HG02588 (cell line): Measurements from ENCODE around the gene BCKDHA.
"Not testable (repeated sequence)": the region's sequence is repeated elsewhere in the genome, so short reads cannot be mapped to it uniquely, and the experiment has no call there.

ENCODE experiments used
- ATAC-seq: cut with Tn5 transposase; IDR thresholded peaks from one replicate; pipeline ENCODE4 v1.9.1; 2021; ENCODE audit warnings: mild to moderate bottlenecking, moderate library complexity; ENCODE audit not compliant: unreplicated experiment

Gene BCKDHA

DNA sequence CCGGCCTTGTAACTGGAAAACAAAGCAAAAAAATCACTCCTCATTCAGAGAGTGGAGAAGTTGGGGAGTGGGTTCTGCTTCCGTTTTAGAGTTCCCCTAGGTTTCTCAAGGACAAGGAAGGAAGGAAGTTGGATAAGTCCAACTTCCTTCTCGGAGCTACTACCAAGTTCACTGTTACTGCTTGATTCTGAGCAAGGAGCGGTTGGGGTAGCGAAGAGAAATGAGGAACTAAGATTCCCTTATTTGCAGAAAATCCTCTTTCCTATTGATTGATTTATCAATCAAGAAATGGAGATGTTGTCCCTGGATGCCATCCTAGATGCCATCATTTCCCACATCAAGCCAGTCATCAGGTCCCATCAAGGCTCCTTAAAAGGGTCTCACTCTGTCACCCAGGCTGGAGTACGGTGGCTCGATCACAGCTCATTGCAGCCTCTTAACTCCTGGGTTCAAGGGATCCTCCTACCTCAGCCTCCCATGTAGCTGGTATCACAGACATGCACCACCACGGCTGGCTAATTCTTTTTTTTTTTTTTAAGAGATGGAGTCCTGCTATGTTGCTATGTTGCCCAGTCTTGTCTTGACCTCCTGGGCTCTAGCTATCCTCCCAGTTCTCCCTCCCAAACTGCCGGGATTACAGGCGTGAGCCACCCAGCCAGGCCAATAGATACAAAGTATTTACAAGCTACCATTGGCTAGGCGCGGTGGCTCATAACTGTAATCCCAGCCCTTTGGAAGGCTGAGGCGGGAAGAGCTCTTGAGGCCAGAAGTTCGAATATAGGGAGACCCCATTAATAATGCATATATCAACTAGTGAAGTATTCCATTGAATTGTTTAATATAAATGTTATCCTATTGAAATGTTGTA is 32.9 kb upstream of the BCKDHA start:
- no peak for ATAC-seq

DNA sequence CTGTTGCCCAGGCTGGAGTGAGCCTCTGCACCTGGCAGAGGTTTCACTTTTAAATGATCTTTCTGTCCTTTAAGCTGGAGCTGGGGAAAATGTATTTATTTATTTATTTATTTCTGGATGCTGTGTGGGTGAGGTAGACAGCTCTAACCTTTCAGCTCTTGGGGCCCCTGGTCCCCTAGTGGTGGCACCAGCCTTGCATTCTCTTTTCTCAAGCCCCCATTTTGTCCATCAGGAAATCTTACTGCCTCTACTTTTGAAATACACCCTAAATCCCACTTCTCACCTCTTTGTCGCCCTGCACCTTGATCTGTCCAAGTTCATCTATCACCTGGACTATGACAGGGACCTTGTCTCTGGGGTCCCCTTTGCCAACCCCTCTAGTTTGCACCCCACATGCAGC is 31.5 kb upstream of the BCKDHA start:
- ATAC-seq, result no peak

DNA sequence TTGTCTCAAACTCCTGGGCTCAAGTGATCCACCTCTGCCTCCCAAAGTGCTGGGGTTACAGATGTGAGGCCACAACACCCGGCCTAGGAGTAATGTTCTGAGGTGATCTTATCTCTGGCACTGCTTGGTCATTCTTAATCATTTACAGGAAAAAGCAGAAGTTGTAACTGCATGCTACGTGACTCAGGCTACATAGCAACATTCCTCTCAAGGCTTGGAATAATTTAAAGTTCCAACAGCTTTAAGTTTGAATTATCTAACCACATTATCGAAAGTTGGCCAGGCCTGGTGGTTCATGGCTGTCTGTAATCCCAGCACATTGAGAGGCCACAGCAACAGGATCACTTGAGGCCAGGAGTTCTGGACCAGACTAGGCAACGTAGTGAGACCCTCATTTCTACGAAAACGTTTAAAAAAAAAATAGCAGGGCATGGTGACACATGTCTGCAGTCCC is 29.7 kb upstream of the BCKDHA start:
- ATAC-seq, result no peak

DNA sequence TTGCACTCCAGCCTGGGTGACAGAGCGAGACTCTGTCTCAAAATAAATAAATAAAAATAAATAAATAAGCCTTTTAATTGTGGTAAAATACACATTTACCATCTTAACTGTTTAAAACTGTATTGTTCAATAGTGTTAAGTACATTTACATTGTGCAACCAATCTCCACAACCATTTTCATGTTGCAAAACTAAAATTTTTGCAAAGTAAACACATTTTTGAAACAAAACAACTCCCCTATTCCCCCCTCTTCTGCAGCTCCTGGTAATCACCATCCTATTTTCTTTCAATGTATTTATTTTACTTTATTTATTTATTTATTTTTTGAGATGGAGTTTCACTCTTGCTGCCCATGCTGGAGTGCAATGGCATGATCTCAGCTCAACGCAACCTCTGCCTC is 27.8 kb upstream of the BCKDHA start:
- ATAC-seq, result no peak

DNA sequence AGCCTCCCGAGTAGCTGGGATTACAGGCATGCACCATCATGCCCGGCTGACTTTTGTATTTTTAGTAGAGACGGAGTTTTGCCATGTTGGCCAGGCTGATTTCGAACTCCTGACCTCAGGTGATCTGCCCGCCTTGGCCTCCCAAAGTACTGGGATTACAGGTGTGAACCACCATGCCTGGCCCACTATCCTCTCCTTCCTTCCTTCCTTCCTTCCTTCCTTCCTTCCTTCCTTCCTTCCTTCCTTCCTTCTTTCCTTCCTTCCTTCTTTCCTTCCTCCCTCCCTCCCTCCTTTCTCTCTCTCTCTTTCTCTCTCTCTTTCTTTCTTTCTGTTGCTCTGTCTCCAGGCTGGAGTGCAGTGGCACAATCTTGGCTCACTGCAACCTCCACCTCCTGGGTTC is 26.5 kb upstream of the BCKDHA start:
- ATAC-seq, result not testable (repeated sequence)

DNA sequence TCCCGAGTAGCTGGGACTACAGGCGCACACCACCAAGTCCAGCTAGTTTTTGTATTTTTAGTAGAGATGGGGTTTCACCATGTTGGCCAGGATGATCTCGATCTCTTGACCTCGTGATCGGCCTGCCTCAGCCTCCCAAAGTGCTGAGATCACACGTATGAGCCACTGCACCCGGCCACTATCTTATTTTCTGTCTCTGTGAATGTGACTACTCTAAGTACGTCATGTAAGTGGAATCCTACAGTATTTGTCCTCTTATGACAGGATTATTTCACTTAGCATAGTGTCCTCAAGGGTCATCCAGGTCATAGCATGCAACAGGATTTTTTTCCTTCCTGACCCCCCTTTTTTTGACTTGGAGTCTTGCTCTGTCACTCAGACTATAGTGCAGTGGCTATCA is 26.1 kb upstream of the BCKDHA start:
- no peak for ATAC-seq

DNA sequence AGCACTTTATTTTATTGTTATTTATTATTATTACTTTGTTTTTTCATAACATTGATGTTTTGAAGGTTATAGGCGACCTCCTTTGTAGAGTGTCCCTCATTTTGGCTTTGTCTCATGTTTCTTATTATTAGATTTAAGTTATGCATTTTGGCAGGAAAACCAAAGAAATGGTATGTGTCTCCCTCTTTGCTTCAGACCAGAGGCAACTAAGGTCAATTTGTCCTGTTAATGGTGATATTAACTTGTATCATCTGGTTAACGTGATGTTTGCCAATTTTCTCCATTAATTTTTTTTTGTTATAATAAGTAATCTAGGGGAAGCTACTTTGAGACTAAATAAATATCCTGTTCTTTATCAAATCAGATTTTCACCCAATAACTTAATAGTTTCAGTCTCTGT is 25.1 kb upstream of the BCKDHA start:
- ATAC-seq, result no peak

DNA sequence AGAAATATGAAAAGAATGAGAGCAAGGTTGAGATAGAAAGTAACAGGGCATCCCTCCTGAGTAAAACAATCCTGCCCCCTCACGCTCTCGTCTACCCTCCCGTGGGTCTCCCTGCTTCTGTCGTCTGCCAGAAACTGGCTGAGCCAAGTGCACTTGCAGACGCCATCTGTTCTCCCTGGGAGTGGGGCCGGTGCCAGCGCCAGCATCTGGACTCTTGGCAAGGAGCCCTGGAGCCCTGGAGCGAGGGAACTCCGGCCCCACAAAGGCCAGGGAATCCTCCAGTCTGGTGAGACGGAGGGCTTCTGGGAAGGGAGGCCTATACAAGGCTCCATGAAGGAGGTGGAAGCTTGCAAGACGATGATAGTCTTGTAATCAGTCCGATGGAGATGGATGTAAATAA is 23.6 kb upstream of the BCKDHA start:
- ATAC-seq, result no peak

DNA sequence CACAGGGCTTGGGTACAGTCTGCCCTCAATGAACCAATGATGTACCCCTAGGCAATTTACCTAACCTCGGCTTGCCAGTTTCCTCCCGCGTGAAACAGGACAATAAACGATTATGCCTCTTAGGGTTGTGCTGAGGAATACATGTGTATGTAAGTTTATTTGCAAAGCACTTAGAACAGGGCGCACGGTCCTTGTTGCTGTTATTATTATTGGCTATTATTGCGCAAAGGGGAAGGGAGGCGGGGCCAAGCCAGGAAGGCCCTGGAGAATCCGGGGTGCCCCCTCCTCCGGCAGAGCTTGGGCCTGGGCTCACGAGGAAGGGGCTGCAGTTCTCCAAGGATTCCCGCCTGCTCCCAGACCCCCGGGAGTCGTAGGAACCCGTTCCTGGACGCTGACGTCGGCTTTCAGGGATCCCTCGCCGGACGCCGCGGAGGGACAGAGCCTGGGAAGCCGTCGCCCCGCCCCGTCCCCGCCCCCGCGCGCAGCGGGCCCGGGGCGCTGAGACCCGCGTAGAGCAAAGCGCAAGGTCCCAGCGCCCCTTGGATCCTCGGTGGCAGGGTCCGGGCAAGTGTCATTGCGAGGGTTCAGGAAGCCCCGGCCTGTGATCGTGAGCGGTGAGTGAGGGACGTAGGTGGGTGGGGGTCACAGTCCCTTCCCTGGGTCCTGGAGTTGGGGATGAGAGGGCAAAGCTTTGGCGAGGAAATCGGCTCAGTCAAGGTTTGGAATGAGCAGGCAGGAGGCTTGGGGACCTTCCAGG is 21.2 kb upstream of the BCKDHA start, which contains the start of gene TMEM91:
Gene TMEM91, plus strand, starts transcription at position 293 of the 757 bp plus-strand sequence. CDS start 1,777 bp downstream, outside the sequence.
- ATAC-seq, result no peak

DNA sequence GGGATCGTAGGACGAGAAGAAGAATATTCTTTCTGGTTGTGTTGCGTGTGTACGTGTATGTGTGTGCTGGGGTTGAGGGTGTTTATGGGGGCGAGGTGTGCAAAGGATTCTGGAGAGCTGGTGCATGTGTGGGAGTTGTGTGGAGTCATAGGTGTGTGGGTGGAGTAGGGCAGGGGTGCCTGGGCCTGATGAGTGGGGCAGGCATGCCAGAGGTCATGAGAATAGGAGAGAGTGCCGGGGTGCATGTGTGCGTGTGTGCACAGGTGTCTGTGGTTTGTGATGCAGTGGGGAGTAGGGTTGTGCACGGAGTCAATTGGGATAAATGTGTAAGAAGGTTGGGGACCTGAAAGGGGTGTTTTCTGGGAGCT is 20.6 kb upstream of the BCKDHA start:
- no peak for ATAC-seq

DNA sequence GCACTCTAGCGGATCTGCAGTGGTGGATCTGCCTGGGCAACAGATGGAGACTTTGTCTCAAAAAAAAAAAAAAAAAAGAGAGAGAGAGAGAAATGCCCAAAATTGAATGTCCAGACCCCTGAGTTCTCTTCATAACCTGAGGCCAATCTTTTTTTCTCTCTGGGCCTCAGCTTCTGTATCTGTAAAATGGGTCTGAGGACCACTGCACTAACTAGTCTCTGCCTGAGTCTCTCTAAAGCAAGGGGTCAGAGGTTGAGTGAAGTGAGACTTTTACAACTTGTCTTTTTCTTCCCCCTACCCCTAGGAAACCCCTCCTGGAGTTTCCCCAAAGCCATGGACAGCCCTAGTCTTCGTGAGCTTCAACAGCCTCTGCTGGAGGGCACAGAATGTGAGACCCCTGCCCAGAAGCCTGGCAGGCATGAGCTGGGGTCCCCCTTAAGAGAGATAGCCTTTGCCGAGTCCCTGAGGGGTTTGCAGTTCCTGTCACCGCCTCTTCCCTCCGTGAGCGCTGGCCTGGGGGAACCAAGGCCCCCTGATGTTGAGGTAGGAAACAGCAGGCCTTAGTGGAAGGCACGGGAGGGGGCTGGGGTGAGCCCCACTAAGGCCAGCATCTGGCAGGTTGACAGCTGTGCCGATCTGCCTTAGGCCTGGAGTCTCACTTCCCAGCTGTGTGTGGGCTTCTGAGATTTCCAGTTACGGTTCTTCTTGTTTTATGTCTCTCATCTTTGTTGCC is 19.5 kb upstream of the BCKDHA start:
- ATAC-seq, result peak; percentile 51

DNA sequence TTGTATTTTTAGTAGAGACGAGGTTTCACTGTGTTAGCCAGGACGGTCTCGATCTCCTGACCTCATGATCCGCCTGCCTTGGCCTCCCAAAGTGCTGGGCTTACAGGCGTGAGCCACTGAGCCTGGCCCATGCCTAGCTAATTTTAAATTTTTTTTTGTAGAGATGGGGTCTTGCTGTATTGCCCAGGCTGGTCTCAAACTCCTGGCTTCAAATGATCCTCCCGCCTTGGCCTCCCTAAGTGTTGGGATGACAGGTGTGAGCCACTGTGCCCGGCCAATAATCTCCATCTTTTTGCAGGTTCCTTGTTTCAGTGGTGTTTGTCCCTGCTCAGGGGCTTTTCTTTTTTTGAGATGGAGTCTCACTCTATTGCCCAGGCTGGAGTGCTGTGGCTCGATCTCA is 16.1 kb upstream of the BCKDHA start:
- not testable (repeated sequence) for ATAC-seq

DNA sequence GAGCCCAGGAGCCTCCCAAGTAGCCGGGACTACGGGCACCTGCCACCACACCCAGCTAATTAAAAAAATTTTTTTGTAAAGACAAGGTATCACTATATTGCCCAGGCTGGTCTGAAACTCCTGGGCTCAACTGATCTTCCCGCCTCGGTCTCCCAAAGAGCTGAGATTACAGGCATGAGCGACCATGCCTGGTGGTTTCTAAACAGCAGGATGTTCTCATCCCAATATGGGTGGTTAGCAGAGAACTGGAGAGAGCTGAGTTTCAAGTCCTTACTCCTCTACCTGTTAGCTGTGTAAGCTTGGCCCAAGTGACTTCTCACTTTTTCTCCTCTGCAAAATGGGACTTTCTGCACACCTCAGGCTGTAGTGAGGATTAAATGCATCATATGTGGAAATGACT is 13.3 kb upstream of the BCKDHA start:
- no peak for ATAC-seq

DNA sequence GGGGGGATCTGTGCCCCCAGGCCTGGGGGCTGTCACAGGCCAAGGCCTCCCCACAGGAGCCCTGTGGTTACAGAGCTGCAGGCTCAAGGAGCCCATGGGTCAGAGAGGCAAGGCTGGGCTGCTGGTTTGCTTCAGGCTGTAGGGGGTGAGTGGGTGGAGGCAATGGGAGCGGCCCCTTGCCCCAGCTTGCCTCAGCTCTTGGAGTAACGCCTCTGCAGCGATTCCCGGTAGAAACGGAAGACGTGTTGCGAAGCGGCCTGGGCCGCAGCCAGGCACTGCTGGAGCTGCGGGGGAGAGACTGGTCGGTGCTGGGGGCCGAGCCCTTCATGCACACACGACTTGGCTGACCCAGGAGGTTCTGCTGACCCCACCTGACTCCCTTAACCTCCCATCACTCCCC is 11.2 kb upstream of the BCKDHA start:
- ATAC-seq, result no peak

DNA sequence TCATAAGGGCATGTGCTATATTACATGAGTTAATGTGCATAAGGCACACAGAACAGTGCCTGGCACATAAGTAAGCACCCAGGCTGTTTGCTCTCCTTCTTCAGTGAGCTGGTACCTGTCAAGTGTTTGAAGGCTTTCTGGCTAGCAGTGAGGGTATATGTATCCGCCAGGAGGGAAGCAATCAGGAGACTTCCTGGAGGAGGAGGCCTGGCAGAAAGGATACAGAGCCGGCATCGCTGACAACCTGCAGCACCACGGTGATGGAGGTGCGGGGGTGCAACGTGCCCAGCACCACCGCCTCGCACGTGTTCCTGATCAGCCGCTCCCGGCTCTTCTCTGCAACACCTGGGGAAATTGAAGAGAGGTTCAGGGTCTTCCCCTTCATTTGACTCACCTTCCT is 6.0 kb upstream of the BCKDHA start:
- no peak for ATAC-seq

DNA sequence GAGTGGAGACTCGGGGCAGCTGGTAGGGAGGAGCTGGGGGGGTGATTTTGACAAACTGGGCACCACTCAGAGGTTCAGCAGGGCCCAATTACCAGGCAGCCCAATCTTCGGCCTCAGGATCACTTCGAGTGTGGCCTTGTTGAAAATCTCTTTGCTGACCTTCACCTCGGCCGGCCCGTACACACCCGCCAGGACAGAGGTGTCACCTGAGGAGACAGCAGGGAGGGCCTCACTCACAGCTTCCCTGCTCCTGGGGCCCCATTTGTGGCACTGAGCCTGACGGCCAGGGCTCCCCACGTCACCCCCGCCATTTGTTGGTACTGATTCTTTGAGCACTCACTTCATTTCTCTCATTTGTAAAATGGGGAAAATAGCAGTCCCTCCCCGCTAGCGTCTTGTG is 4.8 kb upstream of the BCKDHA start:
- ATAC-seq, result no peak

DNA sequence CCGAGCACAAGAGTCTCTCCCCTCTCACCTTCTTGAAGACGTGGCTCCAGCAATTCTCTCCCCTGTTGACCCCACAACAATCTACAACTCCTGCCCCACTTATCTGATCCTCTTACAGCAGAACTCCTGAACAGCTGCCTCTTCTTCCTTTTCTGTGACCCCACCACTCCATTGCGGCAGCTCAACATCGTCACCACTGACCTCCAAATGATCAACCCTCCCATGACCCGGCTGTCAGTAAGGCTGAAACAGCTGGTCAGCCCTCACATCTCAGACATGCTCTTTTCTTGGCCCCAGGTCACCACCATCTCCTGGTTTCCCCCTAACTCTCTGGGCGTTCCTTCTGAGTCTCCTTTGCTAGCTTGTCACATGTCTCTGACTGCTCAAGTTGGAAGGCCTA is 2.3 kb upstream of the BCKDHA start:
- no peak for ATAC-seq

DNA sequence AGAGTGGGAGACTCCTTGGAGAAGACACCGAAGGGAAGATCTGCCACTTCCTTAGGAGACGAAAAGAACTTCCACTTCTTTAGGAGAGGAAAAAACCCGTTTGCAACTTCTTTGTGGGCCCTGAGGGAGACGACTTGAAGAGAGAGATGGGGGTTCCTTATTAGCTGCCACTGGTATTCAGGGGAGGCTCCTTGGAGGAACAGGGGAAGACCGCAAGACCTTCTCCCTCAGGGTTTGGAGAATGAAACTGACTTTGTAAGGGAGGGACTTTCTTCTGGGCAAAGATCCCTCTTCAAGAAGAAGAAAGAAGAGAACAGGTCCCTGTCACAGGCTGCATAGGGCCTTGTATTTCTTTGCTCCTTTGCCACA is 416 bp downstream of the BCKDHA start:
- no peak for ATAC-seq

DNA sequence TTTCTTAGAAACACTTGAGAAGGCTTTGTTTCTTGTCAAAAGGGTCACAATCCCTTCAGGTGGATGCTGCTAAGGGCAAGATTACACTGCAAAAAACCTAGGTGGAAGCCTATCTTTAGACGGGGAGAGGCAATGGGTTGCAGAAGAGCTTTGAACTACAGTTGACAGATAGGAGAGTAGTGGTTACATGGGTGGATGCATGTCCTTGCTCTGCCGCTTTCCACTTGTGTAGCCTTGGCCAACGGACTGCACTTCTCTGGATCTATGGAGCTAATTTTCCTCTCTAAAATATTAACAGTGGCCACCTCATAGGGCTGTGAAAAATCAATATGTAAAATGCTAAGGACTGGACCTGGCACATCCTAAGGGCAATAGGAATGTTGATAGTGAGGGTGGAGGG is 980 bp downstream of the BCKDHA start:
- ATAC-seq, result no peak

DNA sequence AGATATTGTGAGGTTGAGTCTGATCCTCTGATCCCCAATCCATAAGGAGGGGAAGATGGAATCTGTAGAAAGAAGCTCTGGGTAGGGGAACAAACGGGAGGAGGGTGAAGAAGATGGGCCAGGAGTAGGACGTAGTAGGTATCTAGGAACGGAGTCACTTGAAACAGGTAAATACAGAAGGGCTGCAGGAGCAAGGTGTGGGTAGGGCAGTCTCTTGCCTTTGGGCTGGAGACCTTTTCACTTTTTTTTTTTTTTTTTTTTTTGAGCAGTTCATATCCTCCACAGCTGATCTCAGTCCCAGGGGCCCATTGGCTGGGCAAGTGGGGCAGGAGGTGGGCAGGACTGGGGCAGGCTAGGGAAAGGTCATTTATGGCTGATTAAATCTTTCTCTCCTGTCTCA is 1.5 kb downstream of the BCKDHA start:
- ATAC-seq, result no peak

DNA sequence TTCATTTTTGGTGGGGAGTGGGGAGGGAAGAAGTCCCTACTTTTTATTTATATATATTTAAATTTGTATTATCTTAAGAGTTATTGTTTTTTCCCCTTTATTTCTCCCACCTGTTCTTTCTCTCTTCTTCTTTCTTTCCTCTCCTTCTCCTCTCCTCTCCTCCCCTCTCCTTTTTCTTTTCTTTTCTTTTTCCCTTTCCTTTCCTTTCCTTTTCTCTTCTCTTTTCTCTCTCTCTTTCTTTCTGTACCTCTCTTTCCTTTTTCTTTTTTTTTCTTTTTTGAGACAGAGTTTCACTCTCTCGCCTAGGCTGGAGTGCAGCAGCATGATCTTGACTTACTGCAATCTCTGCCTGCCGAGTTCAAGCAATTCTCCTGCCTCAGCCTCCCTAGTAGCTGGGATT is 1.9 kb downstream of the BCKDHA start:
- no peak for ATAC-seq

DNA sequence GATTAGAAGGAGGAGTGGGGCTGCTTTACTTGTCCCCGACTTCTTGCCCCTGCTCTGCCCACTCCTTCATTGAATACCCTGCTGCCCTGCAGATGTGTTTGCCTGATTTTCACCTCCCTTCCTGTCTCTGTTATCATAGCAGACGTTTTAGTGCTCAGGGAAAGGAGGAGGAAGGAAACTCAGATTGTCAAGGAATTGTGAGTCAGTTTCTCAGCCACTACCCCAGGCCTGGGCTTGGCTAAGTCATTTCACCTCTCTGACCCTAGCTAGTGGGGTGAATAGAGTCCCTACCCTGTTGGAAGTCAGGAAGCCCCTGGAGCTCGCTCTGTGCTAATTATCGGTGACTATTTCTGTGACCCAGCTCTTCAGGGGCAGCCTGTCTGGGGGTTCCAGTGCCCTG is 3.9 kb downstream of the BCKDHA start:
- ATAC-seq, result no peak
